ENCODE data around the gene STK39.

- TF ChIP-seq YY1 (IDR thresholded peaks at IDR 0.05; ENCODE audit: insufficient read depth, insufficient read length) (no peak), ZNF274 (IDR thresholded peaks at IDR 0.05; ENCODE audit: low read depth, low read length) (no peak), SUZ12 (IDR thresholded peaks at IDR 0.05; ENCODE audit: extremely low read depth, insufficient read depth, insufficient read length) (no peak)
These were observed 117.0 kb downstream of the STK39 start for GRCh38 chr2:168130346-168130745.
